GM21786 (cell line): Measurements from ENCODE around the gene RASA3.

ENCODE experiments used
- ATAC-seq: cut with Tn5 transposase; IDR thresholded peaks from one replicate; pipeline ENCODE4 v1.9.1; 2021; ENCODE audit not compliant: unreplicated experiment

The RASA3 gene

GRCh38 chr13:113962386-113962785 is 170.0 kb downstream of the RASA3 start:
- ATAC-seq = no peak

- ATAC-seq = no peak
These were observed 172.0 kb downstream of the RASA3 start for GRCh38 chr13:113960276-113960948.

DNA sequence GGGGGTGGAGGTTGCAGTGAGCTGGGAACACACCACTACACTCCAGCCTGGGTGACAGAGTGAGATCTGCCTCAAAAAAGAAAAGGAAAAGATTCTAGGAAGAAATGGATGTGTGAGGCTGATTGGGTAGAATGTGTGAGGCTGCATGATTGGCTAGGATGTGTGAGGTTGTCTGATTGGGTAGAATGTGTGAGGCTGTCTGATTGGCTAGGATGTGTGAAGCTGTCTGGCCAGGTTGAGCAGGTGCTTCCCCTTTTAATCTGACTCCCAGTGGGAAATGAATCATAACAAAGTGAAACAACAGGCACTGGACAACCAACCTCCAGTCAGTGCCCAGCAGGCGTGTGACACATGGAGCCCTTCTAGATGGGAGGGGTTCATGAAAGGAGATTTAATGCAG is 173.2 kb downstream of the RASA3 start:
- ATAC-seq = no peak

DNA sequence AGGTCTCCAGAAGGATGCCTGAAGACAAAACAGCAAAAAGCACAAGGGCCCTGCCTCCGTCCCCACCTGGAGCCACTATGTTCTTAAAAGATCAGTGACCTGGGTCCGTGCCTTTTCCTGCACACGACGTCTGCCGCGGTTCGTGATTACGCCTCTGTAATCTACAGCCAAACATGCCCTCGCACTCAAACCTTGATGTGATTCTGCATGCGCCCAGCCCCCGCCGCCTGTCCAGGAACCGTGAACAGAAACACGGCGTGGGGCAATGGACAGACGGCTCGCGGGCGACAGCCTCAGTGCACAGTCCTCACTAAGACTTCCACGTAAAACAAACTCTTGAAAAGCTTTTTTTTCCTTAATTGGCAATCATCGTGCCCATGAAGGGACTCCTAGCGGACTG is 174.1 kb downstream of the RASA3 start:
- ATAC-seq = no peak

GRCh38 chr13:113956571-113956970 is 175.9 kb downstream of the RASA3 start:
- no peak for ATAC-seq

- no peak for ATAC-seq
These were observed 176.7 kb downstream of the RASA3 start for GRCh38 chr13:113955691-113956090.

DNA sequence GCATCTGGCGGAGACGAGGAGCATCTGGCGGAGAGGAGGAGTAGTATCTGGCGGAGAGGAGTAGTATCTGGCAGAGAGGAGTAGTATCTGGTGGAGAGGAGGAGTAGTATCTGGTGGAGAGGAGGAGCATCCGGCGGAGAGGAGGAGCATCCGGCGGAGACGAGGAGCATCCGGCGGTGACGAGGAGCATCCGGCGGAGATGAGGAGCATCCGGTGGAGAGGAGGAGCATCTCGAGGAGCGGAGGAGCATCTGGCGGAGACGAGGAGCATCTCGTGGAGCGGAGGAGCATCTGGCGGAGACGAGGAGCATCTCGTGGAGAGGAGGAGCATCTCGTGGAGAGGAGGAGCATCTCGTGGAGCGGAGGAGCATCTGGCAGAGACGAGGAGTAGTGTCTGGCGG is 177.2 kb downstream of the RASA3 start:
- ATAC-seq = no peak

- ATAC-seq = no peak
These were observed 178.2 kb downstream of the RASA3 start for GRCh38 chr13:113954046-113954835.

- ATAC-seq = no peak
These were observed 178.9 kb downstream of the RASA3 start for GRCh38 chr13:113953561-113953960.

- ATAC-seq = no peak
These were observed 179.4 kb downstream of the RASA3 start for GRCh38 chr13:113952983-113953520.

- no peak for ATAC-seq
These were observed 180.1 kb downstream of the RASA3 start for GRCh38 chr13:113952151-113952982.

- ATAC-seq = peak; percentile 65
These were observed 181.0 kb downstream of the RASA3 start for GRCh38 chr13:113951246-113951999.

DNA sequence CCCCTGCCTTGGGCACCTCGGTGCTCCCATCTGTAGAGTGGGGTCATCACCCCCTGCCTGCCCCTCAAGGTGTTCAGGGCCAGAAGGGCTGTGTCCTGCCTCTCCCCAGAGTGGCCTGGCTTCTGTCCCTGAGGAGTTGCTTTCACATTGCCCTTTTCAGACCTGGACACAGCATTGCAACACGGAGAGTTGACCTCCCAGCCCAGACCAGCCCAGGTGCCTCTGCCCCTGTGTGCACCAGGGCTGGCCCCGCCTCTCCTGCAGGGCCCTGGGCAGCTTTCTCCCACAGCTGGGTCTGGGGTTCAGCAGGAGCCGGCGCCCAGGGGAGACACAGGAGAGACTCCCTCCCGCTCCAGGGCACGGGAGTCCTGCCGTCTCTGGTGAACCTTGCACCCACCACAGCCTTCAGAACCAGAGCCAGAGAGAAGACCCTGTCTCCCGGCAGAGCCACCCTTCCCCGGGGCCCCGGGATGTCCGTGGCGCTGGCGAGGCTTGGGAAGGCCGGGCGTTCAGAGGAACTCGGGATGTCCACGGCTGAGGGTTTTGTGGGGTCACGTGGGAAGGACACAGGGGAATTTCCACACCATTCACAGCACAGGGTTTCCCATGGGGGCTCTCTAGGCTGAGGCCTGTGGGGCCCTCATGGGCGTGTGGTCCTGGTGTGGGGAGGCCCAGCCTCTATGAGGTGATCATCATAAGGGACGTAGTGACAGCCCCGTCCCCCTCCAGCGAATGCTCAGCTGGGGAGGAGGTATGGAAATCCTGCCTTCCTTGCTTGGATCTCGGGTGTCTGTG is 181.8 kb downstream of the RASA3 start:
- ATAC-seq = peak; percentile 13

DNA sequence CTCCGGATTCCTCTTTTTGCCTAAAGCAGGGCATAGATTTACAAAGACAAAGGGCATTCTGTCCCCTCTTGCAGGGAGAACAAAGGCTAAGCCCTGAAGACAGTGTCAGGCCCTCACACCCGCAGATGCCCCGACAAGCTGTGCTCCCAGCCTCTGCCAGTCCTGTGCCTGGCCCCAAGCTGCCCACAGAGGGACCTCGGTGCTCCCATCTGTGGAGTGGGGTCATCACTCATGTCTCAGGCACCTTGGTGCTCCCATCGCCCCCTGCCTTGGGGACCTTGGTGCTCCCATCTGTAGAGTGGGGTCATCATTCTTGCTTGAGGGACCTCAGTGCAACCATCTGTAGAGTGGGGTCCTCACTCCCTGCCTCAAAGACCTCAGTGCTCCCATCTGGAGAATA is 182.9 kb downstream of the RASA3 start:
- no peak for ATAC-seq

DNA sequence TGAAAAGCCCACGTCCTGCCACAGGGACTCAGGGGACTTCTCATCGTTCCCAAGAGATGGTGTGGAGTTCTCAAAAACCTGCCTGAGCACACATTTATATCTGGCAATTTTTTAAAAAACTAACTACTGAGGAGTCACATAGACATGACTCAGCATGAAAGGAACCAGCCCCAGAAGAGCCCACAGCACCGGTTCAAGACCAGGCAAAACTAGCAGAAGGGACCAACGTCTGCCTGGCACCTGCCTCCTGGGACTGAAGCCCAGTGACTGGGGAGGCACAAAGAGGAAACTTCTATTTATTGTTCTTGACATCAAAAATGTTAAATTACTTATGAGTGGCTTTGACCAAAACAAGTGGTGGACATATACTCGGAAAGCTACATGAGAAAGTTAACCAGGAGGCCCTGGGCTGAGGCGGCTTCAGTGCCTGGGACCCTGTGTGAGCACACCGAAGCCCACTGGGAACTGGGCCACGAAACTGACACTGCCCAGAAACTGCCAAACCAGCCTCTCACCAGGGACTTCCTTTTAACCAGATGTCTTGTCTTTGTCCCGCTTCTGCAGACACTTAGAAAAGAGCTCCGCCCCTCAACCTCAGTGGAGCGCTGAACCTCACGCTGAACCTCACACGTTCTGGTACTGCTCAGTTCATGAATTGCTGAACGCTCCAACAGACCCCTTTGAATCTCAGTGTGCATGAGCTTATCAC is 184.2 kb downstream of the RASA3 start:
- ATAC-seq = no peak

- no peak for ATAC-seq
These were observed 185.0 kb downstream of the RASA3 start for GRCh38 chr13:113947311-113948033.

GRCh38 chr13:113946409-113947181 is 185.8 kb downstream of the RASA3 start:
- no peak for ATAC-seq
